ENCODE data around the gene TRAK1.
"Not testable (repeated sequence)": the region's sequence is repeated elsewhere in the genome, so short reads cannot be mapped to it uniquely, and the experiment has no call there.

Gene TRAK1

GRCh38 chr3:42090973-42091731 is at the start of gene TRAK1:
Gene TRAK1, plus strand, starts transcription at chr3:42091357. Its CDS starts 113 bp downstream, at chr3:42091470.
- DNase-seq = no peak

GRCh38 chr3:42042747-42043098 is 48.4 kb upstream of the TRAK1 start:
- DNase-seq = no peak

- no peak for DNase-seq
These were observed 47.9 kb upstream of the TRAK1 start for GRCh38 chr3:42043099-42043813.

GRCh38 chr3:42045708-42046243 is 45.4 kb upstream of the TRAK1 start:
- DNase-seq = no peak

- not testable (repeated sequence) for DNase-seq
These were observed 42.6 kb upstream of the TRAK1 start for GRCh38 chr3:42048526-42048925.

GRCh38 chr3:42050126-42050525 is 41.0 kb upstream of the TRAK1 start:
- no peak for DNase-seq

GRCh38 chr3:42051384-42052131 is 39.6 kb upstream of the TRAK1 start:
- no peak for DNase-seq

- DNase-seq = no peak
These were observed 39.0 kb upstream of the TRAK1 start for GRCh38 chr3:42052132-42052483.

GRCh38 chr3:42052484-42053351 is 38.4 kb upstream of the TRAK1 start:
- no peak for DNase-seq

- no peak for DNase-seq
These were observed 37.7 kb upstream of the TRAK1 start for GRCh38 chr3:42053476-42053875.

- DNase-seq = no peak
These were observed 35.9 kb upstream of the TRAK1 start for GRCh38 chr3:42055291-42055690.

- DNase-seq = no peak
These were observed 34.3 kb upstream of the TRAK1 start for GRCh38 chr3:42056840-42057239.

- no peak for DNase-seq
These were observed 33.5 kb upstream of the TRAK1 start for GRCh38 chr3:42057561-42058211.

GRCh38 chr3:42061025-42061712 is 30.0 kb upstream of the TRAK1 start:
- DNase-seq = no peak

GRCh38 chr3:42061713-42062380 is 29.3 kb upstream of the TRAK1 start:
- no peak for DNase-seq

- no peak for DNase-seq
These were observed 28.7 kb upstream of the TRAK1 start for GRCh38 chr3:42062464-42062863.

GRCh38 chr3:42063888-42064287 is 27.3 kb upstream of the TRAK1 start:
- DNase-seq = no peak

- no peak for DNase-seq
These were observed 24.5 kb upstream of the TRAK1 start for GRCh38 chr3:42066516-42067181.

- no peak for DNase-seq
These were observed 23.8 kb upstream of the TRAK1 start for GRCh38 chr3:42067326-42067725.
